OCI-M1 (cell line): ENCODE data around the gene L3MBTL3.

Experiments
- DNase-seq: peaks from one replicate; lab custom pipeline; 2025; lab: John Stamatoyannopoulos, UW

L3MBTL3 gene

GRCh38 chr6:130185658-130186057, 167.3 kb downstream of the L3MBTL3 start:
- no peak for DNase-seq

- DNase-seq: no peak
These were observed 169.2 kb downstream of the L3MBTL3 start for GRCh38 chr6:130187335-130188206.

- no peak for DNase-seq
These were observed 170.0 kb downstream of the L3MBTL3 start for GRCh38 chr6:130188207-130188899.

- DNase-seq: no peak
These were observed 171.4 kb downstream of the L3MBTL3 start for GRCh38 chr6:130189531-130190397.
